Measurements from ENCODE around the gene MRPL51.
"Not testable (repeated sequence)": the region's sequence is repeated elsewhere in the genome, so short reads cannot be mapped to it uniquely, and the experiment has no call there.

- TF ChIP-seq POLR2AphosphoS5 (IDR thresholded peaks at IDR 0.05; ENCODE audit: low read depth); CTCF (conservative IDR thresholded peaks at IDR 0.05; ENCODE audit: low read depth in 2 of 2); JUNB (IDR thresholded peaks at IDR 0.05; ENCODE audit: unreplicated experiment); EZH2 (IDR thresholded peaks at IDR 0.05; ENCODE audit: low read depth, unreplicated experiment); NANOG (IDR thresholded peaks at IDR 0.05; ENCODE audit: borderline replicate concordance); ZNF114 (CRISPR knock-in tag; IDR thresholded peaks at IDR 0.05); EZH2phosphoT487 (IDR thresholded peaks at IDR 0.05; ENCODE audit: unreplicated experiment): not testable (repeated sequence)
These were observed 26.3 kb downstream of the MRPL51 start for GRCh38 chr12:6466751-6467150.
